ENCODE results near the gene KIF5A.

Gene KIF5A

DNA sequence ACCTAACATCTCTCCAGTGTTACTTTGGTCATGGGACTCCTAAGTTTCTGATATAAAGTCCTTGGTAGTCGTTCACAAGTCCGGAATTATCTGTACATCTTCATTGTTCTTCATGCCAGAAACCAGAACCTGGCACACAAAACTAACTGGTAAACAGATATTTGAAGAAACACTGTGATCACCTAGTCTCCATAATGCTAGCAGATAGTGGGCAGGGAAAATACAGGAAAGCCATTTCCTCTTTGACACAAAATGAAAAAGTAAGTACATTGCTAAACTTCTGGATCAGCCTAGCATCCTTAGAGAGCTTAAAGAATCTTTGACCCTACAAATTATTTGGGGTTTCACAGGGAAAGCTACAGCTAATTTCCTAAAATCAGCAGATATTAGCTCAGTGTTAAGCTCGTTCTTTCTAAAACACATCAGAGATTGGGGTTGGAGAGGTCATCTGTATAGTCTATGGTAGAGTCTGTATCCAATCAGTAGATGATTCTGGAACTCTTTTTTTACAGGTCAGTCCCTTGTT is 34.4 kb upstream of the KIF5A start:
- Histone ChIP-seq H3K27me3 (ENCODE audit: low read length) (no peaks in the 10 kb centered on the region), H3K4me3 (ENCODE audit: insufficient read depth, low read length, poor library complexity, severe bottlenecking) (no peak overlapping the region), H3K9me2 (replicated peaks; ENCODE audit: insufficient read depth, low read length) (no peaks in the 10 kb centered on the region), H3K4me2 (ENCODE audit: low read depth, low read length, poor library complexity, severe bottlenecking) (no peak overlapping the region), H3K79me2 (ENCODE audit: insufficient read depth, low read length) (peaks cover 22% of the 10 kb centered on the region), H3K9ac (ENCODE audit: low read length) (no peak overlapping the region), H2AFZ (ENCODE audit: low read depth, low read length, severe bottlenecking) (no peak overlapping the region), H3K36me3 (ENCODE audit: low read length) (peaks cover 20% of the 10 kb centered on the region), H3F3A (ENCODE audit: insufficient read depth) (peaks cover 40% of the 10 kb centered on the region), H4K20me1 (ENCODE audit: low read depth, low read length) (no peaks in the 10 kb centered on the region; the same call in 1 of the 2 replicates), H3K9me3 (ENCODE audit: insufficient read depth, low read length) (no peaks in the 10 kb centered on the region), H3K27ac (ENCODE audit: low read depth, low read length) (no peak overlapping the region)
- TF ChIP-seq, protein P1, sequence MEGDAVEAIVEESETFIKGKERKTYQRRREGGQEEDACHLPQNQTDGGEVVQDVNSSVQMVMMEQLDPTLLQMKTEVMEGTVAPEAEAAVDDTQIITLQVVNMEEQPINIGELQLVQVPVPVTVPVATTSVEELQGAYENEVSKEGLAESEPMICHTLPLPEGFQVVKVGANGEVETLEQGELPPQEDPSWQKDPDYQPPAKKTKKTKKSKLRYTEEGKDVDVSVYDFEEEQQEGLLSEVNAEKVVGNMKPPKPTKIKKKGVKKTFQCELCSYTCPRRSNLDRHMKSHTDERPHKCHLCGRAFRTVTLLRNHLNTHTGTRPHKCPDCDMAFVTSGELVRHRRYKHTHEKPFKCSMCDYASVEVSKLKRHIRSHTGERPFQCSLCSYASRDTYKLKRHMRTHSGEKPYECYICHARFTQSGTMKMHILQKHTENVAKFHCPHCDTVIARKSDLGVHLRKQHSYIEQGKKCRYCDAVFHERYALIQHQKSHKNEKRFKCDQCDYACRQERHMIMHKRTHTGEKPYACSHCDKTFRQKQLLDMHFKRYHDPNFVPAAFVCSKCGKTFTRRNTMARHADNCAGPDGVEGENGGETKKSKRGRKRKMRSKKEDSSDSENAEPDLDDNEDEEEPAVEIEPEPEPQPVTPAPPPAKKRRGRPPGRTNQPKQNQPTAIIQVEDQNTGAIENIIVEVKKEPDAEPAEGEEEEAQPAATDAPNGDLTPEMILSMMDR (IDR thresholded peaks at IDR 0.05; ENCODE audit: insufficient read depth, low read length, poor library complexity, severe bottlenecking) = no peak
- TF ChIP-seq EZH2phosphoT487 (conservative IDR thresholded peaks at IDR 0.05; ENCODE audit: low read length) = no peak

DNA sequence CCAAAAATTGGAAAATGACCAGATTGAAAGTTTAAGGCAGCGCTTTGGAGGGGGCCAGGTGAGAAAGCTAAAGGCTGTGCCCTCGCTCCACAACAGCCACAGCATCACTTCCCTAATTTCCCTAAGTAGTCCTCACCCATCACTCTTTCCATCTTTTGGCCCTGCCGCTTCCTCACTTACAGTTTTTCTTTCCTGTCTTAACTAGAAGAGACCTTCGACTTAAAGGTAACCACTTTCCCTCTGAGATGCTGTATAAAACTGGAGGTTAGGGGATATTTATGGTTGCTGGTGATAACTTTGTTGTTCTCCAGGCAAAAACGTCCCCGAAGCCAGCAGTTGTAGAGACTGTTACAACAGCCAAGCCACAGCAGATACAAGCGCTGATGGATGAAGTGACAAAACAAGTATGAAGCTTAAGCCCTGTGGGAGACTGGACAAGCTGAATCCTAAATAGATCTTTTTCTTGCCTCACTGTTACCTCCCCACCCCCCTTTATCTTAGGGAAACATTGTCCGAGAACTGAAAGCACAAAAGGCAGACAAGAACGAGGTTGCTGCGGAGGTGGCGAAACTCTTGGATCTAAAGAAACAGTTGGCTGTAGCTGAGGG is 33.8 kb upstream of the KIF5A start:
- Histone ChIP-seq H3K9me3 (ENCODE audit: insufficient read depth, low read length) (no peaks in the 10 kb centered on the region), H4K20me1 (ENCODE audit: low read depth, low read length) (no peaks in the 10 kb centered on the region; the same call in 1 of the 2 replicates), H3K4me3 (ENCODE audit: insufficient read depth, low read length, poor library complexity, severe bottlenecking) (no peak overlapping the region), H3K27me3 (ENCODE audit: low read length) (no peaks in the 10 kb centered on the region), H3K4me2 (ENCODE audit: low read depth, low read length, poor library complexity, severe bottlenecking) (no peak overlapping the region), H2AFZ (ENCODE audit: low read depth, low read length, severe bottlenecking) (no peak overlapping the region), H3K27ac (ENCODE audit: low read depth, low read length) (no peak overlapping the region), H3K36me3 (ENCODE audit: low read length) (peaks cover 20% of the 10 kb centered on the region), H3K79me2 (ENCODE audit: insufficient read depth, low read length) (peaks cover 22% of the 10 kb centered on the region), H3K9me2 (replicated peaks; ENCODE audit: insufficient read depth, low read length) (no peaks in the 10 kb centered on the region), H3F3A (ENCODE audit: insufficient read depth) (peaks cover 42% of the 10 kb centered on the region), H3K9ac (ENCODE audit: low read length) (no peak overlapping the region)
- TF ChIP-seq, protein P1 (IDR thresholded peaks at IDR 0.05; ENCODE audit: insufficient read depth, low read length, poor library complexity, severe bottlenecking) = no peak

DNA sequence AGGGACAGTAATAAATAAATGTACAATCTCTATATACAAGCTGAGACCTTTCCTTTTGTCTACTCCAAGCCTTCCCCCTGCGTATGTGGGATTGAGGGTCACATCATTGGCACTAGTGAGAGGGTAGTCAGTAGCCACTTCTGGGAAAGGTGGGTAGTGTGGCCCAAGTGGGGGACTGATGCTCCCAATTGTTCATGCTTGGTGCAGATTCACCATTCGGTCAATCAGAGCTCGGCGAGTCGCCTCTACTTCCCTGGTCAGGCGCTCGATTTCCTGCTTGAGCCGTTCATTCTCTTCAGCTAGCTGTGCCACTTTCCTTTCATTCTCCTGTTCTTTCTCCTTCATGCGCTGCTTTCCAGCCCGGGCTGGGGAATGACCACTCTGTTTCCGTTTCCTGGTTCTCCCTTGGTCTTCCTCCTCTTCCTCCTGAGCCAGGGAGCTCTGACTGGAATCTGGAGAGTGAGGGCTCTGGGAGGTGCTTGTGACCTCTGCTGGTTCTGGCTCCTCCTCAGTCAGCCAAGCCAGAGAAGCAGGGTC is 33.2 kb upstream of the KIF5A start:
- TF ChIP-seq EZH2phosphoT487 (conservative IDR thresholded peaks at IDR 0.05; ENCODE audit: low read length) = no peak
- TF ChIP-seq, protein P1 (IDR thresholded peaks at IDR 0.05; ENCODE audit: insufficient read depth, low read length, poor library complexity, severe bottlenecking) = no peak
- H3F3A ChIP-seq (ENCODE audit: insufficient read depth) = peaks cover 49% of the 10 kb centered on the region
- no peak overlapping the region for H3K27ac ChIP-seq (ENCODE audit: low read depth, low read length)
- H4K20me1 ChIP-seq (ENCODE audit: low read depth, low read length) = no peaks in the 10 kb centered on the region; the same call in 1 of the 2 replicates
- no peak overlapping the region for H2AFZ ChIP-seq (ENCODE audit: low read depth, low read length, severe bottlenecking)
- H3K4me3 ChIP-seq (ENCODE audit: insufficient read depth, low read length, poor library complexity, severe bottlenecking) = no peak overlapping the region
- peaks cover 22% of the 10 kb centered on the region for H3K79me2 ChIP-seq (ENCODE audit: insufficient read depth, low read length)
- no peak overlapping the region for H3K9ac ChIP-seq (ENCODE audit: low read length)
- H3K4me2 ChIP-seq (ENCODE audit: low read depth, low read length, poor library complexity, severe bottlenecking) = no peak overlapping the region
- H3K9me3 ChIP-seq (ENCODE audit: insufficient read depth, low read length) = no peaks in the 10 kb centered on the region
- no peaks in the 10 kb centered on the region for H3K27me3 ChIP-seq (ENCODE audit: low read length)
- H3K36me3 ChIP-seq (ENCODE audit: low read length) = peaks cover 20% of the 10 kb centered on the region
- H3K9me2 ChIP-seq (replicated peaks; ENCODE audit: insufficient read depth, low read length) = no peaks in the 10 kb centered on the region

Data from SU-DHL-6 (cell line).